SK-N-SH (cell line): ENCODE measurements around the gene EPB41L3. TPM values are rescaled to one million over a fixed set of nuclear protein-coding genes. Genes with fewer than 3 reads are reported as not detected.

Experiments
- CTCF ChIA-PET: fragments of 300-600, 350-600 bp; formaldehyde crosslinking; extraction: SDS; loops from one replicate; lab custom pipeline; 2021; lab: Yijun Ruan, JAX
- POLR2A ChIA-PET: fragments of 350-600 bp; sonication (Branson Sonifier 250); formaldehyde crosslinking; extraction: SDS; loops from one replicate; lab custom pipeline; 2020; ENCODE audit warnings: antibody characterized with exemption, inconsistent platforms; lab: Yijun Ruan, JAX
- DNase-seq: peaks from one replicate; pipeline ENCODE4 v3.0.0; 2012
- H2AFZ ChIP-seq: fragments of 200-600 bp; sonication (generic); 2 replicates; pipeline ENCODE4 v1.8.1; 2016; ENCODE audit warnings: antibody characterized with exemption, mild to moderate bottlenecking, low read depth
- H3F3A ChIP-seq: fragments of 200-600 bp; sonication (generic); replicated peaks from 2 replicates; pipeline ENCODE3; 2016; ENCODE audit warnings: antibody characterized with exemption, mild to moderate bottlenecking; ENCODE audit not compliant: insufficient read depth
- H3K27ac ChIP-seq, 2 experiments: fragments of 200-500 bp in 1 of 2; fragments of 200-600 bp in 1 of 2; sonication (Bioruptor generic) in 1 of 2; sonication (generic), shearing (Covaris generic) in 1 of 2; 2 replicates each; pipeline versions ENCODE4 v1.5.1 to v1.6.1; 2014 to 2016; ENCODE audit warnings: low read depth in 2 of 2, inconsistent platforms in 1 of 2, low read length in 1 of 2, mild to moderate bottlenecking in 1 of 2, mixed read lengths in 1 of 2
- H3K27me3 ChIP-seq: fragments of 200-600 bp; sonication (generic), shearing (Covaris generic); 2 replicates; pipeline ENCODE4 v1.6.1; 2016; ENCODE audit warnings: mixed run types; ENCODE audit not compliant: insufficient read depth
- H3K36me3 ChIP-seq, 2 experiments: fragments of 200-500 bp in 1 of 2; fragments of 200-600 bp in 1 of 2; sonication (Bioruptor generic) in 1 of 2; sonication (generic) in 1 of 2; replicated peaks in 1 of 2; 2 replicates each; pipeline versions ENCODE3 to v1.5.1; 2014 to 2016; ENCODE audit warnings: low read length in 1 of 2, mild to moderate bottlenecking in 1 of 2; ENCODE audit not compliant: insufficient read depth in 2 of 2, control insufficient read depth in 1 of 2
- H3K4me1 ChIP-seq, 2 experiments: fragments of 200-500 bp in 1 of 2; fragments of 200-600 bp in 1 of 2; sonication (Bioruptor generic) in 1 of 2; sonication (generic), shearing (Covaris generic) in 1 of 2; 2 replicates each; pipeline versions ENCODE4 v1.5.1 to v1.6.1; 2014 to 2016; ENCODE audit warnings: low read depth in 1 of 2, low read length in 1 of 2, mixed run types in 1 of 2; ENCODE audit not compliant: insufficient read depth in 2 of 2, control insufficient read depth in 1 of 2
- H3K4me2 ChIP-seq: fragments of 200-600 bp; sonication (generic), shearing (Covaris generic); 2 replicates; pipeline ENCODE4 v1.6.1; 2017; ENCODE audit warnings: mixed run types
- H3K4me3 ChIP-seq, 2 experiments: fragments of 200-500 bp in 1 of 2; fragments of 200-600 bp in 1 of 2; sonication (Bioruptor generic) in 1 of 2; sonication (generic), shearing (Covaris generic) in 1 of 2; 2 replicates each; pipeline versions ENCODE4 v1.5.1 to v1.8.1; 2014 to 2016; ENCODE audit warnings: low read depth in 2 of 2, inconsistent platforms in 1 of 2, low read length in 1 of 2, mild to moderate bottlenecking in 1 of 2, mixed read lengths in 1 of 2, moderate library complexity in 1 of 2
- H3K79me2 ChIP-seq: fragments of 200-600 bp; sonication (generic); 2 replicates; pipeline ENCODE4 v1.8.1; 2017; ENCODE audit warnings: mild to moderate bottlenecking; ENCODE audit not compliant: insufficient read depth
- H3K9ac ChIP-seq: fragments of 200-600 bp; sonication (generic); 2 replicates; pipeline ENCODE4 v1.6.1; 2017; ENCODE audit warnings: mixed run types
- H3K9me2 ChIP-seq: fragments of 200-600 bp; sonication (generic); 2 replicates; pipeline ENCODE4 v1.6.1; 2017; ENCODE audit warnings: mixed run types
- H3K9me3 ChIP-seq: fragments of 200-600 bp; sonication (generic); 2 replicates; pipeline ENCODE4 v1.6.1; 2017; ENCODE audit warnings: mixed run types, mild to moderate bottlenecking, moderate library complexity
- H4K20me1 ChIP-seq: fragments of 200-600 bp; sonication (generic); 2 replicates; pipeline ENCODE4 v1.6.1; 2017; ENCODE audit warnings: mild to moderate bottlenecking, mixed run types; ENCODE audit not compliant: insufficient read depth
- ELF1 ChIP-seq: IDR thresholded peaks from 2 replicates; pipeline ENCODE4 v1.4.0; 2012
- EP300 ChIP-seq, 2 experiments: IDR thresholded peaks; 2 replicates each; pipeline versions ENCODE4 v1.4.0 to v1.6.1; 2012; ENCODE audit warnings: borderline replicate concordance in 1 of 2, low read depth in 1 of 2, low read length in 1 of 2
- FOSL2 ChIP-seq: IDR thresholded peaks from 2 replicates; pipeline ENCODE4 v1.4.0; 2012; ENCODE audit warnings: low read depth, mild to moderate bottlenecking, moderate library complexity, borderline replicate concordance
- MEF2A ChIP-seq: IDR thresholded peaks from 2 replicates; pipeline ENCODE4 v1.4.0; 2012; ENCODE audit warnings: low read depth, borderline replicate concordance
- TCF12 ChIP-seq: IDR thresholded peaks from 2 replicates; pipeline ENCODE4 v1.4.0; 2012
- TEAD4 ChIP-seq: IDR thresholded peaks from 2 replicates; pipeline ENCODE4 v1.4.0; 2012; ENCODE audit warnings: mild to moderate bottlenecking, borderline replicate concordance; ENCODE audit not compliant: insufficient read depth
- WGBS: methylation state at CpG from one replicate; pipeline ENCODE4 v1.1.6; 2017; ENCODE audit warnings: low lambda C conversion rate; 5-methylcytosine and 5-hydroxymethylcytosine counted together
- polyA plus RNA-seq, 3 experiments: library from polyadenylated mRNA; depleted of rRNA; stranded (reverse); fragments of >200 nt; gene quantifications; 2 replicates each; pipeline ENCODE4 v1.2.3, GENCODE V29; 2012
- TF ChIP-seq, protein P1 (sequence below): IDR thresholded peaks from 2 replicates; pipeline ENCODE4 v1.4.0; 2012; ENCODE audit warnings: low read depth, borderline replicate concordance

EPB41L3 gene
- polyA plus RNA-seq, 1 of the 3 experiments (the other 2 are of a cell fraction), result 0.15 TPM

DNA sequence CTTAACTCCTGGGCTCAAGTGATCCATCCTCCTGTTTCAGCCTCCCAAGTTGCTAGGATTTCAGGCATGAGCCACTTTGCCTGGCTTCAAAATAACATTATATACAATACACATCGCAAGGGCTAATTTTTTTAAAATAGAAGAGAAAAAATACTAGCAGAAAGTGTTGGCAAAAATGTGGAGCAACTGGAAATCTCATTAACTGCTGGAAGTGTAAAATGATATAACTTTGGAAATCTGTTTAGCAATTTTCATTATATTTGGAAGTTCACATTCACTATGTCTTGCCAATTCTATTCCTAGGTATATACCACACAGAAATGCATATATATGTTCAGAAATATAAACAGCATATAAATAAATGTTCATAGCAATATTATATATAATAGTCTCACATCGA is 193.2 kb downstream of the EPB41L3 start:
- H3K79me2 ChIP-seq, result no peaks in the 10 kb centered on the region
- no peaks in the 10 kb centered on the region for H3K27me3 ChIP-seq
- no peak overlapping the region for H2AFZ ChIP-seq
- ChIA-PET POLR2A (no interaction called here), CTCF (no interaction called here)
- no peak overlapping the region for H3K4me3 ChIP-seq
- no peaks in the 10 kb centered on the region for H3K9me3 ChIP-seq
- H3K4me2 ChIP-seq, result no peak overlapping the region
- H4K20me1 ChIP-seq, result no peaks in the 10 kb centered on the region
- H3K36me3 ChIP-seq, result no peaks in the 10 kb centered on the region
- no peak for DNase-seq
- no peaks in the 10 kb centered on the region for H3F3A ChIP-seq
- TF ChIP-seq ELF1, result no peak
- no peak for TF ChIP-seq TCF12
- no peak for TF ChIP-seq TEAD4
- no peak for TF ChIP-seq FOSL2
- TF ChIP-seq MEF2A, result no peak
- TF ChIP-seq, protein P1, sequence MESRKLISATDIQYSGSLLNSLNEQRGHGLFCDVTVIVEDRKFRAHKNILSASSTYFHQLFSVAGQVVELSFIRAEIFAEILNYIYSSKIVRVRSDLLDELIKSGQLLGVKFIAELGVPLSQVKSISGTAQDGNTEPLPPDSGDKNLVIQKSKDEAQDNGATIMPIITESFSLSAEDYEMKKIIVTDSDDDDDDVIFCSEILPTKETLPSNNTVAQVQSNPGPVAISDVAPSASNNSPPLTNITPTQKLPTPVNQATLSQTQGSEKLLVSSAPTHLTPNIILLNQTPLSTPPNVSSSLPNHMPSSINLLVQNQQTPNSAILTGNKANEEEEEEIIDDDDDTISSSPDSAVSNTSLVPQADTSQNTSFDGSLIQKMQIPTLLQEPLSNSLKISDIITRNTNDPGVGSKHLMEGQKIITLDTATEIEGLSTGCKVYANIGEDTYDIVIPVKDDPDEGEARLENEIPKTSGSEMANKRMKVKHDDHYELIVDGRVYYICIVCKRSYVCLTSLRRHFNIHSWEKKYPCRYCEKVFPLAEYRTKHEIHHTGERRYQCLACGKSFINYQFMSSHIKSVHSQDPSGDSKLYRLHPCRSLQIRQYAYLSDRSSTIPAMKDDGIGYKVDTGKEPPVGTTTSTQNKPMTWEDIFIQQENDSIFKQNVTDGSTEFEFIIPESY, result no peak
- no peak for TF ChIP-seq EP300 (IDR thresholded peaks at IDR 0.05; ENCODE audit: borderline replicate concordance in 1 of 2, low read depth in 1 of 2, low read length in 1 of 2)
- H3K4me1 ChIP-seq, result no peaks in the 10 kb centered on the region
- 11% methylated on average over 2 of the region's 2 CpGs for WGBS
- H3K9me2 ChIP-seq, result no peaks in the 10 kb centered on the region
- no peak overlapping the region for H3K9ac ChIP-seq
- H3K27ac ChIP-seq, result no peak overlapping the region

Other genes starting within 250 kb of the EPB41L3 start
- 4.6 and 6.8 TPM in 2 replicates for gene ZBTB14, start 248.3 kb downstream of the EPB41L3 start, polyA plus RNA-seq (2012; rRNA removed)